A549 (cell line): Measurements from ENCODE around the gene PDK2.

Experiments used
- CHD2 ChIP-seq: fragments of 150-350 bp; IDR thresholded peaks from 2 replicates; pipeline ENCODE4 v1.6.1; 2014; ENCODE audit warnings: low read length; ENCODE audit not compliant: partially characterized antibody
- CTCF ChIP-seq: fragments of >200 bp; sonication (Bioruptor Twin); formaldehyde crosslinking; IDR thresholded peaks from 3 replicates; pipeline ENCODE4 v1.5.1; 2016
- HOXA7 ChIP-seq: fragments of 250-450 bp; sonication (Bioruptor Pico); IDR thresholded peaks from 2 replicates; pipeline ENCODE4 v1.5.0; 2020; ENCODE audit warnings: mild to moderate bottlenecking, moderate library complexity
- MAX ChIP-seq: IDR thresholded peaks from 2 replicates; pipeline ENCODE4 v1.6.1; 2012

GRCh38 chr17:50056961-50057330 is 38.2 kb upstream of the PDK2 start:
- TF ChIP-seq CTCF: no peak
- no peak for TF ChIP-seq CHD2
- no peak for TF ChIP-seq MAX
- TF ChIP-seq HOXA7 (CRISPR knock-in tag): no peak; the same call in 1 of the 2 replicates
